Umbilical cord (tissue), 2 donors: ENCODE results near the gene CFAP58. TPM values are rescaled to one million over a fixed set of nuclear protein-coding genes. Genes with fewer than 3 reads are reported as not detected.

ENCODE experiments used
- DNase-seq: peaks from one replicate; pipeline ENCODE4 v3.0.0-alpha.2; 2015; ENCODE audit warnings: low spot score
- total RNA-seq: library from RNA; depleted of rRNA; stranded (reverse); fragments of >200 nt; gene quantifications from one replicate; pipeline ENCODE4 v1.2.3, GENCODE V29; 2014; ENCODE audit warnings: low replicate concordance; ENCODE audit not compliant: insufficient read depth

CFAP58 gene
- total RNA-seq, 1 donor from 2014 or later = 0.48 TPM

DNA sequence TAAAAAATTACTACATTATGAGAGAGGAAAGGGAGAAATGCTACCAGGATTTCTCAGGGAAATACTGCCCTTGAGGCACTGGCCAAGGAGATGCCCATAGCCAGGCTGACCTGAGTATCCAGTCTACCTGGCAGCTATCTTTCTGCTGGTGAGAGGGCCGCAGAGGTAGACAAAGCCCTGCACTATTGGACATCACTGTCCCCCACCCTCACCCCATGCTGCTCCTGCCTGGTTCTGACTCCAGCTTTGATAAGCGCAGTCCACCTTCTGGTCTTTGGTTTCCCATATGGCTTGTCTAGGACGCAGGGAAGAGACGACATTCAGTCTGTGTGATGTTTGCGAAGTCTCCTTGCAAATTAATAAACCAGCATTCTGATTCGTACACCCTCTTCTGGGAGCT, 19.1 kb upstream of the CFAP58 start:
- DNase-seq = no peak

DNA sequence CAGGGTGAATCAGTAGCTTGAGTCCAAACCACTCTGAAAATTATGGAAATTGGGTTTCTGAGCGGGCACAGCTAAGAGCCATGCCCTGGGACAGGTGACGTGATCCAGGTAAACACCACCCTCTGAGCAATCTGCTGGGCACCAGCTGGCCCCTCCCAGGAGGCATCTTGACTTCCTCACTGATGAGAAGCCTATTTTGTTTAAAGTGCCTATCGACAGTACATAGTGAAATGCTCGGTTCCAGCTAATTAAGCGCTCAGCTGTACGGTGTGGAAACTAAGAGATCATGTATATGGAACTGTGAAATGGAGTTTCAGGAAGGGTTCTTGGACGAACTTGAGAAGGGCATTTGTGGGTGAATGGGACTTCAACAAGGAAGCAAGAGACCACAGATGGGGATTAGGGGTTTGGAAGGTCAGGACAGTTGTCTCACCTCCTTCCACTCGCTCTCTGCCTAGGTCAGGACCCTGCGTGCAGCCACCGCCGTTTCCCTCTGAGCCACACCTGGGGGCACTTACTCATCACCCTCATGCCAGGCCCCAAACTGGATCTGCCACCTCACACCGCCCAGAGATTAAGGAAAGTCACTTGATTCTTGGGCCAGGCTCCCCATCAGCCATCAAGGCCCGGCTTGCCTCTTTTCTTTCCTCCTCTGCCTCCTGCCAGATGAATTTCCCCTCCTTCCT, 18.5 kb upstream of the CFAP58 start:
- no peak for DNase-seq

DNA sequence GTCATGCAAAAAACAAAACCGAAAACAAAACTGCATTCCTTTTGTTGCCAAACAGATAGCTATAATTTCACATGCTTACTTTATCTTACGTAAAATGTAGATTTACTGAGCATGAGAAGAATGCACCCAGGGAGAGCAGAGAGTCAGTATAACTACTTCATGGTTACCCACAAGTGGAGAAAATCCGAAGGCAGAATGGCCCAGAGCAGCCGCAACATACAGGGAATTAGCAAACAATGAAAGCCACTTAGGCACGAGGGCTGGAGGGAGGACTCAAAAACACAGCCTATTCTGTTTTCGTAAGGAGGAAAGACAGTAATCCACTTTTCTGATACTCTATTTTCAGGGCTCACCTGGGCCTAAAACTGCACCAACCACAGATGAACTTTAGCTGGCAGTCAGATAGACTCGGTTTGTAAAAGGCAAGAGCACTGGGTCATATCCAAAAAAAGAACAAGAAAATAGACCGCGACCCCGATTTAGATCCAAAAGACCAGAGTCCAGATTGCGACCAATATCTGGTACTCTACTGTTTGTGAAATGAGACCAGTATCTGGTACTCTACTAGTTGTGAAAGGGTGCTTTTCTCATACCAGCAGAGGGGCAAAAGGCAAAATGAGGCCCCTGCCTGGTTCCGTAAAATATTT, 16.7 kb upstream of the CFAP58 start:
- peak; percentile 46 for DNase-seq

DNA sequence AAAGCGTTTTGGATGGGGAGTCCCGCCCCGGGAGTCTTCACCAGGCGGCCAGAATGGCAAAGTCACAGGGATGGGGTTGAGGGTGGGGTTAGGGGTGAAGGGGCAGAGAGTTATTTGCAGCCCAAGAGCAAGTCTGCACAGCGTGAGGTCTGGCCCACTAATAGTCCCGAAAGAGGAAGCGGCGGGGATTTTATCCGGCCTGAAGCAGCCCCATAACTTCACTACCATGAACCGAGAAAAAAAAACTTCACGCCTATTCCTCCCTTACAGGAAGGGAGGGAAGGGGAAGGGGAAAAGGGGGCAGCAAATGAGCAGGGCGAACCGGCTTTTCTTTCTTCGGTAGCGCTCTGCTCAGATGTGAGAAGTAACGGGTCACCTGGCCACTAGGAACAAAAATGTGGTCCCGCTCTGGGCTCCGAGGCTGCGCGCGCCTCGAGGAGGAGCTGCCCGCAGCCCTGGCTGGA, 16.1 kb upstream of the CFAP58 start:
- DNase-seq = peak; percentile 55

DNA sequence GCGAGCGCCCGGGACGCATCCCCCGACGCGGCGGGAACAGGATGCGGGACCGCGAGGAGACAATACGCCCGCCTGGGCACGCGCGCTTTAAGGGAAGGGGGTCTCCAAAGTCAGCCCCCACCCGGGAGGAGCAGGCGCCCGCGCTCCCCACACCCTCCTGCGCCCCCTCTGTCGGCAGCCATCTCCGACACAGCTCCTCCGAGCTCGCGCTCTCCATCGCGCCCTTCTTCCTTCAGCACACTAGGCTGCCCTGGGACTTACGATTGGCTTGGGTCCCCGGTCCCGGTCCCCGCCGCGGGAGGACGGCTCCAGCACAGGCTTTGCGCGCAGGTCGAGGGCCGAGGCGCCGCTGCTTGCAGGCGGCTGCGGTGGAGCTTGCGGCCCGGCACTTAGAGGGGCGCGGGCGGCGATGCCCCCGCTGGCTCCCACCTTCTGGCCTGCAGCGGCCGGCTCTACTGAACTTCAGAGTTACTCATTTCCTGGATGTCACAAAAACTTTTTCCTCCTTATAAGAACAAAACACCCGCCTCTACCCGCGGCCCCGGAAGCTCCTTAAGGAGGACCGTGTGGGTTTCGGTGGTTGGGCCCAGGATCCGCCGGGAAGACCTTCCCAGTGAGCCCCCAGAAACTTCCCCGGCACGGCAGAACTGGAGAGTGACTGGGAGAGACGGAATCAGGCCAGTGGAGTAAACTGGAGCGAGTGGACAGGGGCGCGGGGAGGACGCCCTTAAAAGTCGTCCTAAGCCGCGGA, 15.5 kb upstream of the CFAP58 start, which contains the start of gene ITPRIP:
ITPRIP (minus strand) TSS at position 481 of the 751 bp plus-strand sequence. CDS start 22,414 bp downstream, outside the sequence.
- peak; percentile 92 for DNase-seq

DNA sequence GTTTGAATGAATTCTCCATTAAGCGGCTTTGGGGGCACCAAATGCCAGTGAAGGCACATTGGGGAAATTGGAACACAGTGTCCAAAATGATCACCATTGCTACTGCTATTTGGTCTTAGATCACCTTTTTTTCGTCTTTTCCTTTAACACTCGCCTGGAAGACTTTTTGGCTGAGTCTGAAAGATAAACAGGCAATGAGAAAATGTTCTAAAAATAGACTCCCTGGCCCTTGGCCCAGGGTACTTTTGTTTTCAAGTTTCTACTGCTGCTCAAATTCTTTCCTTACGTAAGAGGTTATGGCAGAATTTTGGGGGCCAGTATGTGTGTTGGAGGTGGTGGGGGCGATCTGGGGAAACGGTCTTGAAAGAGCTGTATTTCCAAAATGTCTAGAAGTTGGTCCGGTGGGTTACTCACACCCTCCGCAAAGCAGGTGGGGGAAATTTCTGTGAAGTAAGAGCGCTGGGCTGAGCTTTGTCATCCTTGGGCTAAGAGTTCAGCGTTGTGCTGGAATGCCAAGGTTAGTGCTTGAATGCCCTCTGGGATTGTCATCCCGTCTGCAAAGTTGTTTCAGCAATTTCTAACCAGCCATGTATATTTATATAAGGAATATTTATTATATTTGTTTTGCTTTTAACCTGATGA, 14.0 kb upstream of the CFAP58 start:
- DNase-seq = peak; percentile 88

DNA sequence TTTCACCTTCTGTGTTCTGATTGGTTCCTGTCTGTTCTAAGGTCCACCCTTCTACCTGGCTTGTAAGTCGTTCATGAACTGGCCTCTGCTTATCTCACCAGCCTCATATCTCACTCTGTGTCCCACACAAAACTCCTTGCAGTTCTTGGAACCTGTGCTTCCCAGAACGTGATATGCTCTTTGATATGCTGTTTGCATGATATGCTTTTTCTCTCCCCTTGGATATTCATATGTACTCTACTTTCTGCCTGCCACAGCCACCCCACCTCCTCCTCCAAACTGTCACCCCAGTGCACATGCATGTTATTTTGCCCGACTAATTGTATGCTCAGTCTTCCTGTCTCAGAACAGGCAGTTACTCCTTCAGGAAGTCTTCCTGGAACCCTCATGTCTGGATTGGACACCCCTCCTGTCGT, 13.5 kb upstream of the CFAP58 start:
- DNase-seq = no peak

DNA sequence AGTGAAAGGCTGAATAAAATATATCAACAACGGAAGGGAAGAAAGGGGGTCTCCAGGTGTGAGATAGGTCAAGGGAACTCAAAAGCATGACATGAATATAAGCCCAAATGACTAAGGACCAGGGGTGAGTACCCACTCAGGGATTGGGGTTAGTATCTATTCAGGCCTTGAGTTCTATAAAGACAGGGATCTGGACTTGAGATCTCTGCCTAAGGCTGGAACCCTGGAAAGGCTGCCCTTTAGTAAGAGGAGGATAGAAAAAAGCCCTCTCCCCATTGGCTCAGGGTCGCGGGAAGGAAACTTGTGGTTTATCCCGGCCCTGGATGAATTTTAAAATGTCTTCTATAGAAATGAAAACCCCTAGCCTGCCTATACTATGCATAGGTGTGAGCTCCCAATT, 13.0 kb upstream of the CFAP58 start:
- DNase-seq = no peak

DNA sequence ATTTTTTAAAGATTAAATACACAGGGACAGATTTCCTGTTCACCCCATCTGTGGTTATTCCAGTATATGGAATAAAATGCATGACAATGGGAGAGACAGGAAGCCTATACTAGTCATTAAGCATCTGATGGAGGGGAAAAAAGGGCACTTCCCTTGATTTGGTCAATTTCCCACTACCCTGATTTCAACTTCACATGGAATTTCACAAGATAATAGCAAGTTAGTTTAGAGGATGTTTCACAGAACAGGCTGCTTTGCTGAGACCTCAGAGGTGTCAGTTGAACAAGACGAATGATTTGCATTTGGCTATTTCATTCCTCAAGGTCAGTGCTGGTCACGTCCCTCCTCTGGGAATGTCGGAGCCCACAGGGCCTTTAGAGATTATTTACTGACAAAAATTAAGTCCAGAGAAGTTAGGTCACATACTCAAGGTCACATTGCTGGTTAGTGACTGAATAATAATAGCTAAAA, 10.7 kb upstream of the CFAP58 start:
- no peak for DNase-seq

DNA sequence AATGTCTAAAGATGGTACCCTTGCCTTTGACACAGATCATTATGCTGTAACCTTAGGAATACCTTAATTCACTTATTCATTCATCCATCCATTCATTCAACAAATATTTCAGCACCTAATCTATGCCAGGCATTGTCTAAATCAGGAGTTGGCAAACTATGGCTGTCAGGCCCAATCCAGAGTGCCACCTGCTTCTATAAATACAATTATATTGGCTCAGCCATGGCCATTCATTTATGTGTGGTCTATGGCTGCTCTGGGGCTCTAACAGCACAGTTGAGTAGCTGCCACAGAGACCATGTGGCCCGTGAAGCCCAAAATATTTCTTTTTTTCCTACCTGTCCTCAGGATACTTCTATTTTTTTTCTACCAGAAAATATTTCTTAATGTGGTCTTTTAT, 9.4 kb upstream of the CFAP58 start:
- no peak for DNase-seq

DNA sequence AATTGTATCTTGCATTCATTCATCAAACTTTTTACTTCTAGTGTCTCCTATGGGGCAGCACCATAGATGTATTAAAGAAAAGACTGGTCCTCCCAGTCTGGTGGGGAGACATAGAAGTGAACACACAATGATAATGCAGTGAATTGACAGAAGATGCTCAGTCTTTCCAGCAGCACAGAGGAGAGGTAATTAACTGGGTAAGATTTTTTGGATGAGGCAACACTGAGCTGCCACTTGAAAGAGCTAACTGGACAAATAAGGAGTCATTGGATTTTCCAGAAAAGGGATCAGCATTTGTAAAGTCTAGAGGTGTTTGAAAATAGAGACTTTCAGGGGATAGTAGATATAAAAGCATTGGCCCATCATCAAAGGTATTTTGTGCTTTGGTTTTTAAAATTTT, 8.1 kb upstream of the CFAP58 start:
- DNase-seq = no peak

DNA sequence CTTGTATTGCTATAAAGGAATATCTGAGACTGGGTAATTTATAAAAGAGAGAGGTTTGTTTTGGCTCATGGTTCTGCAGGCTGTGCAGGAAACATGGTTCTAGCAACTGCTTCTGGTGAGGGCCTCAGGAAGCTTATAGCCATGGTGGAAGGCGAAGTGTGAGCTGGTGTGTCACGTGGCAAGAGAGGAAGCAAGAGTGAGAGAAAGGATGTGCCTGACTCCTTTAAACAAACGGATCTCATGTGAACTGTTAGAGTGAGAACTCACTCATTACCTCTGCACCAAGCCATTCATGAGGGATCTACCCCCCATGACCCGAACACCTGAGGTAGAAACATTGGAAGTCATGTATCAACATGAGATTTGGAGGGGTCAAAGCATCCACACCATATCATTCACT, 7.7 kb upstream of the CFAP58 start:
- no peak for DNase-seq

DNA sequence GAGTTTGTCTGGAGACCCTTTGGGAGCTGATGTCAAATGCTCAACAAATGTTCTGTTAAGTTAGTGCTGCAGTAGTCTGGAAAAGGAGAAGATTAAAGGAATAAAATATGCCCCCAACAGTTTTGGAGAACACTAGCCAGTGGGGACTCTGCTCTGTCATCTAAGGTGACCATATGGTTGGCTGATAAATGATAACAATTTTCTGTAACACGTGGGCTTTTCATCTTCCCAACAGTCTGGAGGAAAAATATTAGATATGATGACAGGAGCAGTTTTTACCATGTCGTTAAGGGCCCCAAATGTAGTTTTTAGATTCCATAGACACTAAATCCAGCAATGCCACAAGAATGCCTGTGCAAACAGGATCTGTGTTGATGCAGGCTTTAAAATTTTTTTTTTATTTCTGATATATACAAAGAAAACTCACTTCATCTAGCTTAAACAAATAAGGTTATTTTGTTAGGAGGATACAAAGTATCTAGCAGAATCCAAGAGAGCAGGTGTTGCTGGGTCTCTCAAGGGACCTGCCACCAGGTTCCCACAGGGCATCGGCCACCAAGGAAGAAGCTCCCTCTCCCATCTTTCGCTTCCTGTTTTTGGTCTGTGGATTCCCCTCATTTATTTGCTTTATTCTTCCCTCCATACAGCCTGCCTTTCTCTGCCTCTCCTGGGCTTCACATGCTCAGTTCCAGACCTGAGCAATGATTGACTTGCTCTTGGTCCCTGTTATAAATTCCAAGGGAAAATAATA, 6.2 kb upstream of the CFAP58 start:
- no peak for DNase-seq

DNA sequence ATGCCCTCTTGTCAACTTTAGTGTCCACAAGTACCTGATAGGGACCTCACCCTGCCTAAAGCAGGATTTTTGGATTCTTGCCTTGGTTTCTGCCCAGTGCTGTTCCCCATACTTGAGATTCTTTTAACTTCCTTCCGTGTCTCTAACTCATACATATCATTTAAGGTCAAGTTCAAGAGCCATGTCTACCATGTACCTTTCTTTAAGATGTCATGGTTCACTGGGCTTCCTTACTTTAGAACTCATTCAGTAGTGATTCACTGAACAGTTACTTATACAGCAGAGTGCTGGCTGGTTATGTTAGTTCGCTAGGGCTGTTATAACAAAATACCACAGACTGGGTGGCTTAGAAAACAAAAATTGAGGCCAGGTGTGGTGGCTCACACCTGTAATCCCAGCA, 5.0 kb upstream of the CFAP58 start:
- DNase-seq = no peak

DNA sequence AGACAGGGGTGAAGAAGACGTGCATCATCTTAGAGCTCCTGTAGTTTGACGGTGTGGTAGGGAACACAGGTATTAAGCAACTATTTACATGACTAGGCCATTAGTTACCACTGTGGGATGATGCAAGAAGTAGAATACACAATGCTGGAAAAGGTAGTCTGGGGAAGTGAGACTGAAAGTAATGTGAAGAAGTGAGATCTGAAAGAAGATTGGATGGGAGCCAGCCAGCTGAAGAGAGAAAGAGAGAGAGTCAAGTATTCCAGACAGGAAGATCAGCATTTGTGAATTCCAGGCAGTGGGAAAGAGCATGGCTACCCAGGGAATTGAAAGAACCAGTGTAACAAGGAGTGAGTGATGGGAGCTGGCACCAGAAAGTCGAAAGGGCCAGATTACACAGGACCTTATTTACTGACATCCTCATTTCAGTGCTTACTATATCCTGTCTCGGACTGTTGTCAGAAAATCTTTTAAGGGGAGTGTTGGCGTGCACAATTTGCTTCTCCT, 4.0 kb upstream of the CFAP58 start:
- peak; percentile 66 for DNase-seq

DNA sequence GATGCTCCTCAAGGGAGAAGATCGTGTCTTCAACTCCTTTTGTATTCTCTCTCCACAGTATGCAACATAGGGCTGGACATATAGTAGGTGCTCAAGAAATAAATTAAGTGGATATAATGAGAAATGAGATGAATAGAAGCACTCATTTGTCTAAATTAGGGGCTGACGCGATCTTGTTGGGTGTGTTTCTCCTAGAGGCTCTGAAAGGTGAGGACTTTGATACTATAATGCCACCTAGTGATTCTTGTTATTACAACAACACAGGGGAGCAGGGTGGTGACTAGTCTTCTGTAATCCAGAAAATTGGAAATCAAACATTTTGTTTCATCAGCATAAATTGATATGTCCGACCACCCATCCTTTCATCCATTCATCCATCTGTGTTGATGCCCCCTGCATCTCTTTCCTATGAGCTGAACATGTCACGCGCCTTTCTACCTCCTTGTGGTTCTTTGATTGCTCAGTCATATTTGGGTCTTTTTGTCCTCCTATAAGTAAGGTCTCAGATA, 3.5 kb upstream of the CFAP58 start:
- DNase-seq = peak; percentile 85

DNA sequence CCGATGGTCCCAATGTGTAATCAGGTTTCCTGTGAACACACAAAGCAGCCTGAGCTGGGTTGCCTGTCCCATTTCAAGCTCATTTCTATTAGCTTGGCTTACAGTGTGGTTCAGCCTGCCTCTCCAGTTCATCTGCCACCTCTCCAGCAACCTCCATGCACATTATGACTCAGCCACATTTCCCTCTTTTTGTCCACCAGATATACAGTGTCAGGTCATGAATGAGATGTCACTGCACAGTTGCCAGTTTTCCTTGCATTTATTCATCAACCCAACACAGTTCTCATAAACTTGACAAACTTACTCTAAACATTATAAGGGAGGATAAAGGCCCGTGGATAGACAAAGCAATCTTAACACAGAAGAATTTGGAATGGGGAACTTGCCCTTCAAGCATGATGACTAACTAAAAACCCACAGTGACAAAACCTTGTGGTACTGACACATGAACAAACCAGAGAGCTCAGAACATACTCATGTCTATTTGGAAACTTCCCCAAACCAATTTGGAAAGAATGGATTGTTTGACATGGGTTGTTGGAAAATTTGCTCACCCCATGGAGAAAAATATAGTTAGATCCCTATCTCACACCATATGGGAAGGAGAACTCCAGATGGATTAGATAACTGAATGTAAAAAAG, 2.5 kb upstream of the CFAP58 start:
- DNase-seq = peak; percentile 17

DNA sequence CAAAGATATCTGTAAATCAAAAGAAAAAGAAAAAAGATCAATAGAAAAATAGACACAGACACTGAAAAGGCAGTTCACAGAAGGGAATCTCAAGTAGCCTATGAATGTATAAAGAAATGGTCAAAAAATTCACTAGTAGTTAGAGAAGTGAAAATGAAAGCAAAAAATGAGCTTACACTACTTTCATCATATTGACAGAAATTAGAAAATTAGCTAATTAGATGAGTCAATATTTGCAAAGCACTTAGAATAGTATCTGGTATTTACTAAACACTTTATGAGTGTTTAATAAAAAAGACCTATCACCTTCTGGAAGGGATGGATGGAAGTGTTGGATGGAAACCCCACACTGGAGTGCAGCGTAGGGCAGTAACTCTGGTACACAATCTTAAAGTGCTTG, 1.7 kb upstream of the CFAP58 start:
- no peak for DNase-seq

DNA sequence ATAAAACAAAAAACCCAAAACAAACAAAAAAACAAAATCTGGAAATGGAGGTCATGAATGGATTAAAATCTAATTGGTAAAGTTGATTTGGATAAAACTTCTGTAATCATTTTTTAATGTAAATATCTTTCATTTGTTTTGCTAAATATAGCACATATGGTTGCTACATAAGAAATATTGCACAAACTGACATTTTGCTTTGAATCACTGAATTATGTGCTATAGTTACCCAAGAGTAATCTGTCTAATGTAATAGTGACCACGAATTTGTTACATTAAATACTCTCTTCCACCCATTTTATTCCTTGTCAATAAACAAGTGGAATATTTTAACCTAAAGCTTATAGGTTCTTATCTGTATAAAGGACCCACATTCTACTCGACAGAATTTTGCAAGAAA, 6.2 kb downstream of the CFAP58 start:
- no peak for DNase-seq

DNA sequence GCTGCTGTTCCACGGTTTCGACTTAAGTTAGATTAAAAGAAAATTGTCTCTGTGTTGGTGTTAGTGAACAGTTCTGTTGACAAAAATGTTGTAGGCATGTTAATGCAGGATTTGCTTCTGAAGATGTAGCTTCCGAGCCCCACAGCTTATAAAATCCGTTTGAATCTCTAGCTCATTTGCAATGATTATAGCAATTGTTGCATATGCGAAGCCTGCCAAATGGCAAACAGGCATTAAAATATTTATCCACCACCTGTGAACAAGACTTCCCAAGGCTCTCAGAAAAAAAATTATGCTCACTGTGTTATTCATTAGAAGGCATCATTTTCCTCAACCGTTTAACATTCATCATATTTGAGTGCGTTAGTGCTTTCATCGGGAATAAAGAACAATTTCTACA, 14.3 kb downstream of the CFAP58 start:
- no peak for DNase-seq
